Activated CD4-positive, alpha-beta T cell treated with anti-CD3 and anti-CD28 coated beads for 36 hours (primary cell): ENCODE results near the gene ZNF417. TPM values are rescaled to one million over a fixed set of nuclear protein-coding genes. Genes with fewer than 3 reads are reported as not detected.
"Not testable (repeated sequence)": the region's sequence is repeated elsewhere in the genome, so short reads cannot be mapped to it uniquely, and the experiment has no call there.

Experiments used
- ATAC-seq: fragments of 200-7000 bp; cut with Tn5 transposase; one replicate; pipeline ENCODE4 v1.10.0; 2021; ENCODE audit warnings: mild to moderate bottlenecking, moderate library complexity
- CTCF ChIA-PET: fragments of 350-600 bp; sonication (Branson Sonifier 250); formaldehyde crosslinking; loops from one replicate; lab custom pipeline; 2021; ENCODE audit warnings: antibody characterized with exemption; lab: Charles Lee
- POLR2A ChIA-PET: fragments of 350-600 bp; sonication (Branson Sonifier 250); formaldehyde crosslinking; loops from one replicate; lab custom pipeline; 2021; ENCODE audit warnings: antibody characterized with exemption, inconsistent platforms; lab: Charles Lee
- DNase-seq: peaks from one replicate; pipeline ENCODE4 v3.0.0-alpha.2; 2020
- H3K27ac Mint-ChIP-seq: one replicate; pipeline ENCODE4 v1.8.0; 2021; ENCODE audit warnings: mixed read lengths
- H3K27me3 Mint-ChIP-seq: one replicate; pipeline ENCODE4 v1.8.0; 2021; ENCODE audit warnings: mixed read lengths
- H3K36me3 Mint-ChIP-seq: one replicate; pipeline ENCODE4 v1.8.0; 2021; ENCODE audit warnings: low read depth, mixed read lengths
- H3K4me1 Mint-ChIP-seq: one replicate; pipeline ENCODE4 v1.8.0; 2021; ENCODE audit warnings: mixed read lengths
- H3K4me3 Mint-ChIP-seq: one replicate; pipeline ENCODE4 v1.8.0; 2021; ENCODE audit warnings: mild to moderate bottlenecking, moderate library complexity, mixed read lengths
- H3K9me3 Mint-ChIP-seq: one replicate; pipeline ENCODE4 v1.8.0; 2021; ENCODE audit warnings: low read depth, mixed read lengths
- intact Hi-C, 2 experiments: fragments of 100-400 bp; cut with DNase I in 1 of 2; cut with micrococcal nuclease in 1 of 2; formaldehyde crosslinking; loops; one replicate each; pipeline versions ENCODE4 v1.14.2 to v1.15.1; 2022 to 2024; cut with DNase I, micrococcal nuclease
- total RNA-seq, 2 experiments: library from RNA; stranded (reverse); gene quantifications; one replicate each; pipeline ENCODE4 v1.2.3, GENCODE V29; 2021

Gene ZNF417
- total RNA-seq, 2 experiments from 2014 or later: 12.7 to 14.1 TPM

DNA sequence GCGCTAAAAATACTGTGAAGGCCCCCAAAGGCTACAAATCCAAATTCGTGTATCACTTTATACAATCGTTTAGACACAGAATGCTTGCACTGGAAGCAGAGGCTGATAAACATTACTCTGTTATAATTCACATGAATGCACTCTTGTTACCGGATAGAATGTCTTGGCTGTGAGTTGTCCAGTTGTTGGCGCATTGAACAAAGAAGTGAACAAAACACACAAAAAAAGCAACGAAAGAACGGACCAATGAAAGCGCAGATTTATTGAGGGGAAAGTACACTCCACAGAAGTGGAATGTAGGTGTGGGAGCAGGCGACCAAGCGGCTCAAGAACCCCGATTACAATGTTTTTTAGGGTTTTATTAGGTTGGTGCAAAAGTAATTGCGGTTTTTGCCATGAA, 19.3 kb upstream of the ZNF417 start:
- Mint-ChIP-seq H3K9me3 (peaks cover 46% of the 10 kb centered on the region), H3K36me3 (peaks cover 76% of the 10 kb centered on the region), H3K27ac (no peak overlapping the region), H3K27me3 (no peaks in the 10 kb centered on the region), H3K4me3 (peak overlapping the region; percentile 83), H3K4me1 (peaks cover 9% of the 10 kb centered on the region)
- no peak for ATAC-seq
- ChIA-PET CTCF (interaction anchor here (0.6 to 1.2 kb wide), 2 partner anchors 12 to 661 kb away, joined by 3 to 4 read pairs; partner anchors contain the start of gene ZNF256), POLR2A (no interaction called here)
- intact Hi-C loops: loop anchor here in 1 of 2 experiments (1.0 kb wide), 3 partner anchors 12 to 524 kb away; partner anchors contain the start of genes ZNF17, ZNF256 and ZNF419
- no peak for DNase-seq

DNA sequence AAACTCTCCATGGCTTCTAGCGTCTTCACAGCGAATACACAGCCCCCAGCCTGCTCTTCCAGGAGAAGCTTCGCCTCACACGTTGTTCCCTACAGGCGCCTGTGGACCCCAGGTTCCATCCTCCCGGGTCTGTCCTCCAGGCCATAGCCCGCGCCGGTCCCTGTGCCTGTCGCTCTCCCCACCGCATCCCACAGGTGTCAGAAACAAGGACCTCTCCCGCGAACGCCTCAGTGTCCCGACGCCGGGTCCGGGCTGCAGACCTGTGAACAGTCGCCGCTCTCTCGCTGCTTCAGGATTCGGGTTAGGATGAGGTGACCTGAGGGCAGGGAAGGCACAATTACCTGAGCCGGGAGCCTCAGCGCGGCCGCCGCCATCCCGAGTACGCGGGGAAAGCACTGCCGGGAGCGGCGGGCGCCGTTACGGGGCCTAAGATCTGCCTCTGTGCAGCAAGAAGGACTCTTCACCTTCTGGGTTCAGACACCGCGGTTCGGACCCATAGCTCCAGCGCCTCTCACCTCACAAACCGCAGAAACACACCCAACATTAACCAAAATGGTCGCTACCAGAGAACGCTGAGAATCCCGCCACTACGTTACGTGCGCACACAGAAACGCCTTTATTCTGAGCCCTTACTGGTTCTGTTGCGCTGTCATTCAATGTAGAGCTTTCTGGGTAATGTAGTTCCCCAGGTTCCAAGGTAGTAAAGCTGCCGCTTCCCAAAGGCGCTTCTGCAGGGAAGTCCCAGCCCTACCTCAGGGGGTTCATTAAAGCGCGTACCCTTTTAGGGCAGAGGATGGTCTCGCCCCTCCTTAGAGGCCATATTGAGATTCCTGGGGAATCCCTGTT, 18.7 kb upstream of the ZNF417 start, which contains the start of gene ZNF418:
Gene ZNF418, minus strand, starts transcription at position 583 of the 846 bp plus-strand sequence. CDS start 1,580 bp downstream, outside the sequence.
- Mint-ChIP-seq H3K36me3 (peaks cover 79% of the 10 kb centered on the region), H3K27ac (peak within 1 kb of the TSS; percentile 90), H3K9me3 (peaks cover 48% of the 10 kb centered on the region), H3K4me1 (peaks cover 9% of the 10 kb centered on the region), H3K27me3 (no peaks in the 10 kb centered on the region), H3K4me3 (peak within 1 kb of the TSS; percentile 83)
- ChIA-PET POLR2A (no interaction called here), CTCF (interaction anchor here (0.6 to 1.2 kb wide), 3 partner anchors 12 to 660 kb away, joined by 3 to 6 read pairs (median 4); partner anchors contain the start of gene ZNF256)
- DNase-seq (peak; percentile 72), ATAC-seq (peak; percentile 99)
- intact Hi-C loops: loop anchor here in 1 of 2 experiments (1.0 kb wide), 3 partner anchors 12 to 524 kb away; partner anchors contain the start of genes ZNF17, ZNF256 and ZNF419

GRCh38 chr19:57927587-57927986, 11.2 kb upstream of the ZNF417 start:
- CTCF ChIA-PET: no interaction called here
- Mint-ChIP-seq H3K9me3 (peaks cover 44% of the 10 kb centered on the region), H3K4me1 (no peaks in the 10 kb centered on the region), H3K36me3 (peaks cover 57% of the 10 kb centered on the region), H3K27ac (no peak overlapping the region), H3K4me3 (no peak overlapping the region), H3K27me3 (no peaks in the 10 kb centered on the region)
- DNase-seq (no peak), ATAC-seq (no peak)
- POLR2A ChIA-PET: no interaction called here
- intact Hi-C loops: no loop called here

DNA sequence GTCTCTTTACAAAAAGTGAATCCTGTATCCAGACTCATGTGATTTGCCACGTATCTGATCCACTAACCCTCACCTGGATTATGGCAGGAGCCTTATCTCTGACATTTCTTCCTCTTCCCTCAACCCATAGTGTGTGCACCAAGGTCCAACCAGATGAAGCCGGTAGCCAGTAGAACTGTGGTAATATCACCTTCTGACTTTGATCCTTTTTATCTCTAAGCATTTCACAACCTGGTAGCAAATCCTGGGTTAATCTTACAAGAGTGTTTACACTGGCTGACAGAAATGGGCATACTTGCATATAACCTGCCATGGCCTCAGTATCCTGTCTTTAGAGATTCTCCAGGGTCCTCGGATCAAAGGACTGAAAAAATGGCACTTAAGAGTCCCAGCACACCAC, 1.9 kb downstream of the ZNF417 start:
- DNase-seq (no peak), ATAC-seq (no peak)
- Mint-ChIP-seq H3K4me1 (peaks cover 27% of the 10 kb centered on the region), H3K27ac (no peak overlapping the region), H3K27me3 (no peaks in the 10 kb centered on the region), H3K36me3 (peaks cover 70% of the 10 kb centered on the region), H3K9me3 (peaks cover 38% of the 10 kb centered on the region), H3K4me3 (no peak overlapping the region)
- CTCF ChIA-PET: no interaction called here
- intact Hi-C loops: no loop called here
- POLR2A ChIA-PET: no interaction called here

DNA sequence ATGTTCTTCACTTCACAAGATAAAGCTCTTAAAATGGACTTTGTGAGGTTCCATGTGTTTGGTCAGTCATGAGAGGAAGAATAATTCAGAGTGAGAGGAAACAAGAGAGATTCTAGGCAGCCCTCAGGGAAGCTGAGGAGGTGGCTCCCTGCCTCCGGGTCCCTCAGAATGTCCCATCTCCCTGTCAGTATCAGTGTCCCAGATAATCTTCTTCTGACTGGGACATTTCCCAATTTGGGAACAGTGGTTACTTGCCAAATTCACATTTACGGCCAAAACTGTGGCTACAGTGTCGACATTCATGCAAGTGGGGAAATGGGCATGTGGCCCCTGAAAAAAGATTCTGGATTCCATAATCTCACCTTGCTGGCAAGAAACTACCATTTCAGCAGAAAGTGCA, 9.0 kb downstream of the ZNF417 start:
- H3K27ac Mint-ChIP-seq: no peak overlapping the region
- H3K9me3 Mint-ChIP-seq: peaks cover 27% of the 10 kb centered on the region
- ATAC-seq: no peak
- POLR2A ChIA-PET: no interaction called here
- DNase-seq: no peak
- peaks cover 64% of the 10 kb centered on the region for H3K36me3 Mint-ChIP-seq
- H3K27me3 Mint-ChIP-seq: no peaks in the 10 kb centered on the region
- peaks cover 13% of the 10 kb centered on the region for H3K4me1 Mint-ChIP-seq
- no peak overlapping the region for H3K4me3 Mint-ChIP-seq
- intact Hi-C loops: no loop called here
- CTCF ChIA-PET: interaction anchor here (0.8 kb wide), 1 partner anchor 11 kb away, joined by 4 read pairs; no protein-coding TSS in a partner anchor

- CTCF ChIA-PET: no interaction called here
- H3K36me3 Mint-ChIP-seq: peaks cover 44% of the 10 kb centered on the region
- intact Hi-C loops: no loop called here
Measured at GRCh38 chr19:57905258-57905657, 11.1 kb downstream of the ZNF417 start.

GRCh38 chr19:57903618-57904184, 12.7 kb downstream of the ZNF417 start:
- ChIA-PET CTCF (interaction anchor here (1.4 kb wide), 1 partner anchor 13 kb away, joined by 3 read pairs; no protein-coding TSS in a partner anchor), POLR2A (no interaction called here)
- Mint-ChIP-seq H3K36me3 (peaks cover 33% of the 10 kb centered on the region), H3K27me3 (no peaks in the 10 kb centered on the region), H3K9me3 (peaks cover 15% of the 10 kb centered on the region), H3K4me1 (peaks cover 14% of the 10 kb centered on the region), H3K4me3 (no peak overlapping the region), H3K27ac (peak overlapping the region; percentile 74)
- intact Hi-C loops: loop anchor here (1.0 to 5.0 kb wide), 3 partner anchors 56 to 801 kb away; no protein-coding TSS in a partner anchor
- no peak for DNase-seq
- ATAC-seq: no peak

More at GRCh38 chr19:57905258-57905657, 11.1 kb downstream of the ZNF417 start:
- Mint-ChIP-seq H3K27ac (no peak overlapping the region), H3K4me1 (peaks cover 13% of the 10 kb centered on the region), H3K9me3 (peaks cover 16% of the 10 kb centered on the region), H3K27me3 (no peaks in the 10 kb centered on the region), H3K4me3 (no peak overlapping the region)
- POLR2A ChIA-PET: no interaction called here
- no peak for DNase-seq
- no peak for ATAC-seq

DNA sequence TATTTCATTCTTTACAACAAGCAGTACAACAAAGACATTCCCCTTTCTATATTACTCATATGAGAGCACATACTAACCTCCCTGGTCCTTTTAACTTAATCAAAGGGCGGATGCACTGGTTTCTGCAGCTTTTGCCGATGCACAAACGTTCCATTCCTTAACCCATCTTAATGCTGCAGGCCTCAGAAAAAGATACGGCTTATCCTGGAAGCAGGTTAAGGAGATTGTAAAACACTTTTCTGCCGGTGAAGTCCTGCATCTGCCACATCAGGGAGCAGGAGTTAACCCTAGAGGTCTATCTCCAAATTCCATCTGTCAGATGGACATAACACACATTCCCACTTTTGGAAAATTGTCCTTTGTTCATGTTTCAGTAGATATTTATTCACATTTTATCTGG, 16.1 kb downstream of the ZNF417 start:
- Mint-ChIP-seq H3K27me3 (no peaks in the 10 kb centered on the region), H3K4me1 (peaks cover 12% of the 10 kb centered on the region), H3K4me3 (no peak overlapping the region), H3K9me3 (peaks cover 5% of the 10 kb centered on the region), H3K36me3 (peaks cover 8% of the 10 kb centered on the region), H3K27ac (no peak overlapping the region)
- ChIA-PET CTCF (no interaction called here), POLR2A (no interaction called here)
- intact Hi-C loops: loop anchor here in 1 of 2 experiments (5.0 kb wide), 1 partner anchor 798 kb away; no protein-coding TSS in a partner anchor
- no peak for ATAC-seq
- DNase-seq: no peak

DNA sequence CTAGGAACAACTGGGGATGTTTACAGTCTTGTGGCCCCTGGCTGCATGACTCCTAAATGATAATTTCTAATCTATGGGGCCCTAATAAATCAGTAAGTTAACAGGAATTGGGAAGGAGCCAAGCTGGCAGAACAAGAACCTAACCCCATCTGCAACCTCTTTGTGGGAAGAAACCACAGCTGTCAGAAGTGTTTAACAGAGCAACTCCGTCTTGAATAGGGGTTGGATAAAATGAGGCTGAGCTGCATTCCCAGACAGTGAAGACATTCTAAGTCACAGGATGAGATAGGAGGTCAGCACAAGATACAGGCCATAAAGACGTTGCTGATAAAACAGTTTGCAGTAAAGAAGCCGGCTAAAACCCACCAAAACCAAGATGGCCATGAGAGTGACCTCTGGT, 25.7 kb downstream of the ZNF417 start:
- H3K27ac Mint-ChIP-seq, H3K4me3 Mint-ChIP-seq, H3K27me3 Mint-ChIP-seq, intact Hi-C loops, POLR2A ChIA-PET, DNase-seq, ATAC-seq: not testable (repeated sequence)
- CTCF ChIA-PET: interaction anchor here (0.6 to 1.3 kb wide), 2 partner anchors 13 to 183 kb away, joined by 3 read pairs; no protein-coding TSS in a partner anchor
- H3K36me3 Mint-ChIP-seq: peaks cover 45% of the 10 kb centered on the region
- peaks cover 21% of the 10 kb centered on the region for H3K4me1 Mint-ChIP-seq
- peaks cover 22% of the 10 kb centered on the region for H3K9me3 Mint-ChIP-seq

GRCh38 chr19:57888560-57889231, 27.7 kb downstream of the ZNF417 start, which contains the start of gene ZNF814:
Gene ZNF814 (minus strand): TSS chr19:57889037. CDS start chr19:57888802, 235 bp downstream.
- Mint-ChIP-seq H3K9me3 (peaks cover 22% of the 10 kb centered on the region), H3K36me3 (peaks cover 64% of the 10 kb centered on the region), H3K27ac (peak within 1 kb of the TSS; percentile 92), H3K27me3 (no peaks in the 10 kb centered on the region), H3K4me1 (peaks cover 23% of the 10 kb centered on the region), H3K4me3 (peak within 1 kb of the TSS; percentile 96)
- ATAC-seq (peak; percentile 94), DNase-seq (peak; percentile 91)
- ChIA-PET POLR2A (interaction anchor here (0.6 to 0.7 kb wide), 2 partner anchors 69 to 1542 kb away, joined by 3 to 9 read pairs; no protein-coding TSS in a partner anchor), CTCF (no interaction called here)
- intact Hi-C loops: loop anchor here (1.0 to 10.0 kb wide), 5 partner anchors 36 to 274 kb away; partner anchors contain the start of genes ZNF134 (in 1 of the 2), ZNF256 (in 1 of the 2), ZNF329 (in 1 of the 2) and ZSCAN18 (in 1 of the 2)
